NCI-H146 treated with DMSO at 0.1 percent for 48 hours (cell line): ENCODE data around the gene ADAM19.

ENCODE experiments used
- DNase-seq: peaks from one replicate; lab custom pipeline; 2025; ENCODE audit not compliant: unreplicated experiment; lab: John Stamatoyannopoulos, UW

The ADAM19 gene, protein sequence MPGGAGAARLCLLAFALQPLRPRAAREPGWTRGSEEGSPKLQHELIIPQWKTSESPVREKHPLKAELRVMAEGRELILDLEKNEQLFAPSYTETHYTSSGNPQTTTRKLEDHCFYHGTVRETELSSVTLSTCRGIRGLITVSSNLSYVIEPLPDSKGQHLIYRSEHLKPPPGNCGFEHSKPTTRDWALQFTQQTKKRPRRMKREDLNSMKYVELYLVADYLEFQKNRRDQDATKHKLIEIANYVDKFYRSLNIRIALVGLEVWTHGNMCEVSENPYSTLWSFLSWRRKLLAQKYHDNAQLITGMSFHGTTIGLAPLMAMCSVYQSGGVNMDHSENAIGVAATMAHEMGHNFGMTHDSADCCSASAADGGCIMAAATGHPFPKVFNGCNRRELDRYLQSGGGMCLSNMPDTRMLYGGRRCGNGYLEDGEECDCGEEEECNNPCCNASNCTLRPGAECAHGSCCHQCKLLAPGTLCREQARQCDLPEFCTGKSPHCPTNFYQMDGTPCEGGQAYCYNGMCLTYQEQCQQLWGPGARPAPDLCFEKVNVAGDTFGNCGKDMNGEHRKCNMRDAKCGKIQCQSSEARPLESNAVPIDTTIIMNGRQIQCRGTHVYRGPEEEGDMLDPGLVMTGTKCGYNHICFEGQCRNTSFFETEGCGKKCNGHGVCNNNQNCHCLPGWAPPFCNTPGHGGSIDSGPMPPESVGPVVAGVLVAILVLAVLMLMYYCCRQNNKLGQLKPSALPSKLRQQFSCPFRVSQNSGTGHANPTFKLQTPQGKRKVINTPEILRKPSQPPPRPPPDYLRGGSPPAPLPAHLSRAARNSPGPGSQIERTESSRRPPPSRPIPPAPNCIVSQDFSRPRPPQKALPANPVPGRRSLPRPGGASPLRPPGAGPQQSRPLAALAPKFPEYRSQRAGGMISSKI

DNA sequence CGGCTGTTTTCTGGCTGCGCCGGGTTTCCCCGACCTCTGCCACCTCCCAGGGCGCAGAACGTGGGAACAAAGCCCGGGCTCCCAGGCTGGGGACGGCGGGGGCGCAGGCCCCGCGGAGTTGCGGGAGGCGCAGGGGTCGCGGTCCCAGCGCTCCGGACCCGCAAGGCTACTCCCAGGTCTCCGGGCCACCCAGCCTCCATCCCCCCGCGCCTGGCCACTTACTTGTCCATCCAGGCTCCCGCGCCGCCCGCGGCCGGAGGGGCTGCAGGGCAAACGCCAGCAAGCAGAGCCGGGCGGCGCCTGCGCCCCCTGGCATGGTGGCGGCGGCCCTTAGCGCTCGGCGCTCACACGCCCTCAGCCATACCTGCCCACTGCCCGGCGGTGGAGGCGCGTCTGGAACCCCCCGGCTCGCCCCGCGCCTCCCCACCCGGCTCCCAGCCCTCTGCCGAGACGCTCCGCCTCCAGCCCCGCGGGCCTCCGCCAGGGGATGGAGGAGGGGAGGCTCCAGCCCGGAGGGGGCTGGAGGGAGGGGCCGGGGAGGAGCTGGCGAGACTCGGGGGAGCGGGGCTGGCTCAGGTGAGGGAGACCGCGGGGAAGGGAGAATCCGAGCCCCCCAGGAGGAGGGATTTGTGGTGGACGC lies at the start of gene ADAM19:
Gene ADAM19 (minus strand): TSS at position 395 of the 640 bp plus-strand sequence. CDS start 79 bp downstream, at position 316.
- DNase-seq, result no peak

DNA sequence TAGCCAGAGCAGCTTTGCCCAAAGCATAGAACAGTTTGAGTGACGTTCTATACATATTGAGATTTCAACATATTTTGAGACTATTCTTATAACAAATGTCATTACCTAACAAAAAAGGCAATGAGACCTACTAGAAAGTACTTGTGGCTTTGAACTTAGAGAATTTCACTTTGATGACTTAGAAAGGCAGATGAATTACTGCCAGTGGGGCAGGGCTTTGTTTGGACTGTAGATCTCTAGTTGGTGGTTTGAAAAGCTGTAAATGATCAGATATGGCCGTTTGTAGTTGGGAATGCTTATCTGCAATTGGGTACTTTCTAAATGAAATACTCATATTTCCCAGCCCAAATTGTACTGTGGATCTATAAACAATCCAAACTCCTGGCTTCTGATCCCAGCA lies 48.6 kb upstream of the ADAM19 start:
- no peak for DNase-seq

DNA sequence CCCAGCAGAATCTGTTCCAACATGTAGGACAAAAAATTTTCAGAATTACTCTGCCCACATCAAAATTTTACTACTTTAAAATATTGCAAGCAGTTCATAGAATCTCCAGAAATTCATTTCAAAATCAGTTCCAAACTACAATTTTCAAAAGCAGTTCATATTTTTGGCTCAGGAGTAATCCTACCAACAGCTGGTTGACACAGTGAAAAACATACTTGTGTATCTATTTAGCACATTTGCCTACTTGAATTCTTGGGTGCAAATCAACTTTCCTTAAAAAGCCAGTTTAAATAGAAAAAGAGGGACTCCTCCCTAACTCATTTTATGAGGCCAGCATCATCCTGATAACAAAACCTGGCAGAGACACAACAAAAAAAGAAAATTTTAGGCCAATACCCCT lies 45.2 kb upstream of the ADAM19 start:
- no peak for DNase-seq

DNA sequence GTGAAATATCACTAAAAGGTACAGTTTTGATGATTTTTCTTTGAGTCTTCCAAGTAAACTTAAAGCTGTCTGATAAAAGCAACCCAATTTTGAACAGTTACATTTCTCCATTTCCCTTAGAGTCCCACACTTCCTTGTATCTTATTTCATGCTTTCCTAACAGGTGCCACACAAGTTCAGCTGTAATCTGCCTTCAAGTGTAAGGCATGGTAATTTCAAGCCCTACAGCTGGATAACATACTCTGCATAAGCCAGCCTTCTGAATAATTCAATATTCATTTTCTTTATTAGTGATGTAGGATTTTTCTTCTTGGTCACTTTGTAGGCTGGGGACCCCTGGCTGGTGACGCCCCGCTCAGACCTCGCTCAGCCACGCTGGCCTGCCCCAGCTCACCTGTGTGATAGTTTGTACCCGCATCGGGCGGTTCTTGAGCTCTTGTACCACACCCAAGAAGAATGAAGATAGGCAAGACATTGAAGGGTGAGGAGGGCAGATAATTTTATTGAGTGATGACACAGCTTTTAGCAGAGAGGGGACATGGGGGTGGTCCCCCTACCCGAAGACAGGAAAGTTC lies 42.7 kb upstream of the ADAM19 start:
- no peak for DNase-seq

DNA sequence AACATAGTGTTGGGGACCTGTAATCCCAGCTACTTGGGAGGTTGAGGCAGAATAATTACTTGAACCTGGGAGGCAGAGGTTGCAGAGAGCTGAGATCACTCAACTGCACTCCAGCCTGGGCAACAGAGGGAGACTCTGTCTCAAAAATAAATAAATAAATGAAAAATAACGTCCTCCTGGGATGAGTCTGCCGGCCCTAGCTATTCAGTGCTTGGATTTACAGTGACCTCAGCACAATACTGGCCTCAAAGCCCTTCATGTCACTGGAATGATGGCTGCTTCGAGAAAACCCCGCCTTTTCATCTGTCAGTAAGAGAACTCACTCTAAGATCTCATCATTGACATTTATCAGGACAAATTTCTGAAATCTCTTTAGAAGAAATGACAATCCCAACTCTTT lies 41.2 kb upstream of the ADAM19 start:
- DNase-seq, result no peak

DNA sequence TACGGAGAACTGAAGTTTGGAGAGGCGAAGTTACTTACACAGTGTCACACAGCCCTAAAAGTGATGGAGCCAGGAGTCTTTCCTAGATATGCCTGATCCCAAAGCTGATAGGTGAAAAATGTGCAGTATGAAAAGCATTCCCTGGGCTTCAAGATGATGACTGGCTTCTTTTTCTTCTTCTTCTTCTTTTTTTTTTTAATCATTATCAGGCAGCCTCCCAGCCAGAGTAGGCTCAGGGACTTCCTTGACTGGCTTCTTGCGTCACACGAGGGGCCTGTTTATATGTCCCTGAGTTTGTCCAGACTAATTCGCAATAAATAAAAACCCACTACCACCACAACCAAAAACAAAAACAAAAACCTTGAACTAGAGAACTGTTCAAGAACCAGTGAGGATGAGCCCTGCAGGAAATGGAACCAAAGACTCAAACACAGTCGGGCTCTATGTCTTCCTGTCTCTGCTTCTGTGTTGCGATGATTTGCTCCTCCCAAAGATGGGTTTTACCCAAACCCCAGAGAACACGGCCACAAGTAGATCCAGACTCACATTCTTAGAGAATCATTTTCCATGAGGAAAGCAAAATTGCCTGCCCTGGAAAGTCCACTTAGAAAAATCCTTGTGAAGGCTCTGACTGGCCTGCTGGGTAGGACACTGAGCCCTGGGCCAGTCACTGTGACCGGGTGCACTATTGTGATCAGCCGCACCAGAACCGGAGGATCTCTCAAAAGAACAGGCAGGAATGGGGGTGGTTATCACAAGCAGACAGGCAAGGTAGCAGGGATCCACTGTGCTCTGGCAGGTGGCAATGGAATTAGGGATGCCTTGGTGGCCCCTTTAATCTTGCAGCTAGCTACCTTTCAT lies 38.0 kb upstream of the ADAM19 start:
- DNase-seq, result no peak

DNA sequence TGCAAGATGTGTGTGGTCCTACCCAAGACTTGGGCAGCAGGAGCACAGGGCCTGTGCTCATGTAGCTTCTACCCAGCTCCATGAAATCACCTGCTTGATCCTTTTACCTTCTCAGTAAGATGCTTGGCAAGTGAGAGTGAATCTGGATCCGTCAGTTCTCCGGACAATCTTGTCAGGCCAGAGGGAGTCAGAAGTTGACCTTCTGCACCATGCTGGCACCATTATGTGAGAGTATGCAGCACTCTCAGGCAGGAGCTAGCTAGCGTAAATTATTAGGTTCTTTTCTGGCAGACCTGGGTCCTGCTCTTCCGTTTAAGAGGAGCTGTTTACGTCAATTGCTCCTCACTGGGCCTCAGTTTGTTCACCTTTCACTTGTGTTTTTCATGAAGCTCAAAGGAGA lies 37.0 kb upstream of the ADAM19 start:
- DNase-seq, result no peak

DNA sequence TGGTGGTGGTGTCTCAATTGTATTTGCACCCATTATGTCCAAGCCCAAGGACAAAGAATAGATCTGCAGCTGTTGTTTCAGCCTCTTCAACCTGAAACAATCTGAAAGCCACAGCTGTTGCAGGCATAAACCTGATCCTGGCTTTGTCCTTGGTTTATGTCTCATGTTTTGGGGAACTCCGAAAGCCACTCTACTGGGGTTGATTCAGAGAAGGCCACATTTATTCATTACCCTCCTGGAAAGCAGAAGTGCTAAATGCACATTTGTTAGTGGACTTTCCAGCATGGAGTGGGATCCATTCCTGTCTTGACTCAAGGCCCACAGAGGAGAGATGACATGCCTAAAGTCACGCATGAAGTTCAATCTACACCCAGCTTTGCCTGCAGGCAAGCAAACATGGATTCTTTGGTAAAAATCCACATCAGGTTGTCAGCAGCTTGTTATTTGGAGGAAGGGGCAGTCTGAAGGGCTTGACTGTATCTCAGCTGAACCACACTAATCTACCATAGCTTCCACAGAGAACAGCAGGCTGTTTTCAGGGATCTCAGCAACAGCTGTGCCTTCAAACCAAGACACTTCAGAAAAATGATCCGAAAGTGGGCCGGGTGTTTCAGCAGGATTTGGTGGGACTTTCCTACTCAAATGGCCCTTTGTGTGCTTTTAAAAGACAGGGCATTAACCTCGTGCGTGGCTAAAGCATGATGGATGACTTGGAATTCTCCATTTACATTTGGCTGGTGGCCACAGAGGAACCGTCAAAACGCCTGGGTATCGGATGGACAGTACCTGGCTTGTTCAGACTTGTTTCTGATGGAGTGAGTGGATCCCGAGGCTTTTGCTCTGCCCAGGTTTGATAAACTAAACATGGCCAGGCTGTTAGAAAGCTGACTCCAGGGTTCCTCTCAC lies 36.2 kb upstream of the ADAM19 start:
- no peak for DNase-seq

DNA sequence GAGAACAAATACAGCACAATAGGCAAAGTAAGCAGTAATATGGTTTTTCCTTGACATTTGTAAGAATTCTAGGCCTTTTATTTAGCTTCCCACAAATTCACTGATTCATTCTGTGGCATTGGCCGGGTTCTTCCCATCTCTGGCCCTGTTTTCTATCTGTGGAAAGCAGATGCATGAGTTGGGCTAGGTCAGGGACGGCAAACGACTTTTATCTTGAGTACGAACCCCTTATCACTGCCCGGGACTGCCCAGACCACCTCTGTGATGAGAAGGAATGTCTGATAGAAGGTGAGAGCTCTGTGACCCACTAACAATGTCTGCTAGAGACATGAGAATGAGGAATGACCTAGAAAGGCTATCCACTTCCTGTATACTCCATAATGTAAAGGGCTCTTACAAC lies 35.4 kb upstream of the ADAM19 start:
- no peak for DNase-seq

DNA sequence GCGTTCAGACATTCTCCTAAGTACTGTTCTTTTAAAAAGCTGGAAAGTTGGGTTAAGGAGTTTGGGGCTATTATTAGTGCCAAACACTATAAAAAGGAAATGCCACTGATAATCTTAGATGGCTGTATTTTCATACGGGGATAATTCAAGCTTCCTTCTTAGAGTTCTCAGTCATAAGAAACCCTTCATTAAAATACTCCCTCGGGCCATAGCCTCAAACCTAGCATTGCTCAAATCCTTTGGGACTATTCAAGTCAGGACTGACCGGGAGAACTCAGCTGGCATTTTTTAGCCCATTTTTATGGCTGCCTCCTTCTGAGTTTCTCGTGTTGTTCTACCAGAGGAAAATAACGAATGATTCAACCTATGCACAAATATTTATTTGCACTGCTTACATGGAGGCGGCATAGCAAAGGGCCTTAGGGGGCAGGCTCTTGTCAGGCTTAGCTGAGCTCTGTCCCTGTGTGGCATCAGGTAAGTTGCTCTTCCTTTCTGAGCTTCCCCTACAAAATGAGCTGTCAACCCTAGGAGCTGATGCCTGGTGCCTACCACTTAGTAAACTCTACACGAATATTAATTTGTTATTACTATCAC lies 33.5 kb upstream of the ADAM19 start:
- DNase-seq, result no peak

DNA sequence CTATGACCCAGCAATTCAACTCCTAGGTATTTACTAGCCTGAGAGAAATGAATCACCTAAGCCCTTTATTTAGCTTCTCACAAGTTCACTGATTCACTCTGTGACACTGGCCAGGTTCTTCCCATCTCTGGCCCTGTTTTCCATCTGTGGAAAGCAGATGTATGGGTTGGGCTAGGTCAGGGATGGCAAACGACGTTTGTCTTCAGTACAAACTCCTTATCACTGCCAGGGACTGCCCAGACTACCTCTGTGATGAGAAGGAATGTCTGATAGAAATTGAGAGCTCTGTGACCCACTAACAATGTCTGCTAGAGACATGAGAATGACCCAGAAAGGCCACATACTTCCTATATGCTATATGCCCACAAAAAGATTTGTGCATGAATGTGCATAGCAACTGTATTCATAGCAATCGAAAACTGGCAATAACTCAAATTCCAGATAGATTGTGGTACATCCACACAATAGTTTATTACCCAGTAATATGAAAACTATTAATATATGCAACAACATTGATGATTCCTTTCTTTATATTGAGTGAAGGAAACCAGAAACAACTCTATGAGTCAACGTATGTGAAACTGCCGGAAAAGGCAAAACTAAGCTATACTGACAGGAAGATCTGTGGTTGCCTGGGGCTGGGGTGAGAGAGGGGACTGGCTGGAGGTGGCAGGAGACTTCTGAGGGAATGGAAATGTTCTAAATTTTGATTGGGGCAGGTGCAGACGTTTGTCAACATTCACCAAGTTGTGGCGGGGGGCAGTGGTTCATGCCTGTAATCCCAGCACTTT lies 32.0 kb upstream of the ADAM19 start:
- no peak for DNase-seq

DNA sequence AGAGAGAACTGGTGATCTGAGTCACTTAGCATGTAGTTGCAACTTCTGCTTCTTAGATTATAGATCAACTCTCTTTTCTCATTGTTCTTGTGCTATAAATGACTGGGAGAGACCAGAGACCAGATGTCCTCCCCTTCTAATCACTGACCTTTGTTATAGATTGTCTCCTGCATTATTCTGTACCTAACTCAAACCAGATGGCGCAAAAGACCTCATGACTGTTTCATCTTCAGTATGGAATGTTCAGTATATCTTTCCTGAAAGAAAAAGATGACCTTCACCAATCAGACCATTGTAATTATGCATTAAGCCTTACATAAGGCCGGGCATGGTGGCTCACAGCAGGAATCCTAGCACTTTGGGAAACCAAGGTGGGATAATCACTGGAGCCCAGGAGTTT lies 30.5 kb upstream of the ADAM19 start:
- no peak for DNase-seq

DNA sequence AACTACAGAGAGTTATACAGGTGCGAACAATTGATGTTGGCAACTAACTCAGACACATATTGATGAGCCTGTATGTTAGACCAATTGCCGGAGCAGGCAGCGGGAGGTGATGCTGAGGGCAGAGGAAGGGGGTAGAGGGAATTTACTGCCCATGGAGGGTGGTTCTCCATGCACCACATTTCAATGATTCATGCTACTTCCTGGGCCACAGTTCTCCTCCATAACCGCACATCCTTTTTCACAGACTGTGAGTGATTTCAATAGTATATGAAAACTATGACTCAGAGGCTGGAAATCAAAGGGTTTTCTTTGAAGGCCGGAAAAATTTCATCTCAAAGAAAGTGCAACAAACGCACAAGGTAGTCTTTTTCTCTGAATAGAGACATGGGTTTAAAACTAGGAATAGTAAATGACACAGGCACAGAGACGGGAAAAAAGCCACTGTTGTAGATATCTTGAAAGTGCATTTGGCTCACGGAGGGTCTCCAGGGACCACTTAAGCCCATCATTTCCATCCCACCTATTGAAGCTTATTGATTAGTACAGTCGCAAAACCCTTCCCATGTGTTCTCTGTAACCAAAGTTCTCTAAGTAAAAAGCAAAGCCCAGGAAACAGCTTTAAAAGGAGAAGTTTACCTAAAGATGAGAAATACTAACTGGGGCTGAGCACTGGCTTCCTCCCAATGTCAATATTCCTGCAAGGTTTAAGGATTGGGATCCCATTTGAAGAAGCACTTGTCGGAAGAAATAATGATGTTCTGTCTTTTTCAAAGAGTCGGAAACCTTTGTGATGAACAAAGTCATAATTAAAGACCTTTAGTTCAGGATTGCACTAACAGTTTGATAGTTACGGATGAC lies 28.0 kb upstream of the ADAM19 start:
- no peak for DNase-seq

DNA sequence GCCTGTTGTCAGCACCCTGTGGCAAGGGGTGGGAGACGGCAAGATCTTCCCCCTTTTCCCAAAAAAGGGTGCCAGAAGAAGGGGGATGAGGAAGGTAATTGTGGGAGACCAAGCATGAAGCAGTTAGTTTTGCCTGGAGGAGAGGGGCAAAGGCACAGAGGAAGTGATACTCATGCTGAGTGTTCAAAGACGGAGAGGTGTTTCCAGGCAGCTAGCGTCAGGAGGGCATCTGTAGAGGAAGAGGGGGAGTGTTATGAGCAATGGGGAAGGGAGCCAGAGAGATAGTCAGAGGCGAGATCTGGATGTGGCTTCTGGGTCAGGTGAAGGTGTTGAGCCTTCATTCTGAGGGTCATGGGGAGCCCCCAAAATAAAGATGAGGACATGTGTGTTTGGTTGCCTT lies 26.9 kb upstream of the ADAM19 start:
- DNase-seq, result no peak

DNA sequence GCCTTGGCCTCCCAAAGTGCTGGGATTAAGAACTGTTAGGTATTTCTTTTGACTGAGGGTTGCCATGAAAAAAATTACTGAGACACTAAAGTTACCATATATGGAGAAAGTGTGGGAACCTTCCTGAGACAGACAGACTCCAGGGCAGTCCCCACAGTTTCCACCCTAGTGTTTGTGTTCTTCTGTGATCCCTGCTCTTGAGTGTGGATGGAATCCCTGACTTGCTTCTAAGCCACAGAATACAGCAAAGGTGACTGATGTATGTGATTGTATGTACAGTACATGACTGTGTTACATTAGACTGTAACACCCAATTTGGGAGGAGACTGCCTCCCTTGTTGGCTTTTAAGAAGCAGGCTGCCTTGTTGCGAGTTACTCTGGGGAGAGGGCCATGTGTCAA lies 24.7 kb upstream of the ADAM19 start:
- DNase-seq, result no peak

DNA sequence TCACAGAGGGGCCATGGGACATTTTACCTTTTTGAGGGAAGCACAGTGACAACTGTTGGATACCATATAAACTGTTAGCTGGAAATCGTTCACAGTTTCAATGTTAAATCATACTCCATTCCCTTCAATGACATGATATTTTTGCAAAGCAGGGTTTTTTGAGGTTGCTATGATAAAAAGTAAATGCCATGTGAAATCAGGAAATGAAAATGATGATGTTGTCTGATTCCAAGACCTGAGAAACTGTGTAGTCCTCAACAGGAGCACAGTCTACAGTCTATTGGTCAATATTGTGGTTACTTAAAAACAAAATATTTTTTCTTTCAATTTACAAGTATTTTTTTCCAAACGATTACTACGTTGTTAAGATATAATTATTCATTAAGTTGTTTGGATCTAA lies 24.0 kb upstream of the ADAM19 start:
- DNase-seq, result no peak

DNA sequence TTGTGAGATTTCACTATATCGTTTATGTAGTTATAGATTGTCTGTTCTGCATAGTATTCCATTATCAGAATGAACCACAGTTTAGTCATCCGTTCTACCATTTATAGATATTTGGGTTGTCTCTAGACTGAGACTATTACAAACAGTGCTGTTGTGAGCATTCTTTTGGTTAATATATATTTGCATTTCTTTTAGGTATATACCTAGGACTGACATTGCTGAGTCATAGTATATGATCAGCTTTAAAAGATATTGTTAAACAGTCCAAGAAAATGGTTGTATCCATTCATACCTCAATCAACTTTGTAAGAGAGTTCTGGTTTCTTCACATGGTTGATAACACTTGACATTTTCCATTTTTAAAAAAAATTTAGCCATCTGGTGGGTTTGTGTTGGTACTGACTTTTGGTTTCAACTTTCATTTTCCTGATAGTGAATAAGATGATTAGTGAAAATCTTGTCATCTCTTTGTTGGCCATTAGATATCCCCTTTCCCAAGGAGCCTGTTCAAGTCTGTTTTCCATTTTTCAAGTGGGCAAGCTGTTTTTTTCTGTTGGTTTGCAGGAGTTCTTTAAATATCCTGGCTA lies 22.9 kb upstream of the ADAM19 start:
- no peak for DNase-seq
